H1 (cell line): ENCODE results near the gene FAM120A. TPM values are rescaled to one million over a fixed set of nuclear protein-coding genes. Genes with fewer than 3 reads are reported as not detected.

ENCODE experiments used
- CTCF ChIA-PET: fragments of 300-600 bp; sonication (Branson Sonifier 250); formaldehyde crosslinking; loops from one replicate; lab custom pipeline; 2021; ENCODE audit not compliant: partially characterized antibody; lab: Charles Lee
- POLR2A ChIA-PET: fragments of 300-600 bp; sonication (Branson Sonifier 250); formaldehyde crosslinking; loops from one replicate; lab custom pipeline; 2021; ENCODE audit warnings: inconsistent platforms; ENCODE audit not compliant: partially characterized antibody; lab: Charles Lee
- DNase-seq, 2 experiments: peaks; one replicate each; pipeline versions ENCODE4 v3.0.0 to v3.0.0-alpha.2; 2010 to 2022; ENCODE audit warnings: low spot score in 2 of 2, low read depth in 1 of 2, mixed read lengths in 1 of 2
- FAIRE-seq: peaks from 2 replicates; lab custom pipeline; 2011; peaks lifted over from hg19 to GRCh38; lab: Jason Lieb, UNC
- H2AFZ ChIP-seq: 2 replicates; pipeline ENCODE4 v1.8.1; 2012; ENCODE audit warnings: low read length, inconsistent platforms
- H2AK5ac ChIP-seq: 2 replicates; pipeline ENCODE4 v1.6.1; 2013; ENCODE audit warnings: low read depth, low read length
- H2BK120ac ChIP-seq: replicated peaks from 2 replicates; pipeline ENCODE3; 2013; ENCODE audit warnings: low read depth, low read length, inconsistent platforms
- H2BK12ac ChIP-seq: 2 replicates; pipeline ENCODE4 v1.6.1; 2013; ENCODE audit warnings: low read depth, low read length
- H2BK15ac ChIP-seq: 2 replicates; pipeline ENCODE4 v1.6.1; 2013; ENCODE audit warnings: low read length
- H2BK20ac ChIP-seq: 2 replicates; pipeline ENCODE4 v1.6.1; 2013; ENCODE audit warnings: low read length
- H2BK5ac ChIP-seq: 2 replicates; pipeline ENCODE4 v1.6.1; 2013; ENCODE audit warnings: low read depth, low read length
- H3K14ac ChIP-seq: 2 replicates; pipeline ENCODE4 v1.6.1; 2013; ENCODE audit warnings: inconsistent platforms; ENCODE audit not compliant: insufficient read length
- H3K18ac ChIP-seq: 2 replicates; pipeline ENCODE4 v1.6.1; 2013; ENCODE audit warnings: low read length; ENCODE audit errors: extremely low read depth
- H3K23ac ChIP-seq: 2 replicates; pipeline ENCODE4 v1.6.1; 2013; ENCODE audit warnings: inconsistent platforms; ENCODE audit not compliant: insufficient read length
- H3K23me2 ChIP-seq: 2 replicates; pipeline ENCODE4 v1.6.1; 2013; ENCODE audit warnings: low read depth, low read length
- H3K27ac ChIP-seq: 2 replicates; pipeline ENCODE4 v1.6.1; 2011; ENCODE audit warnings: low read depth, low read length, inconsistent platforms
- H3K27me3 ChIP-seq, 4 experiments: replicated peaks in 1 of 4; 1 replicate in 1 of 4; 2 replicates in 3 of 4; pipeline versions ENCODE4 v1.6.1 to v1.8.1; 2011 to 2013; ENCODE audit warnings: low read length in 3 of 4, mild to moderate bottlenecking in 3 of 4, inconsistent platforms in 2 of 4, mixed read lengths in 2 of 4, moderate library complexity in 1 of 4; ENCODE audit not compliant: control insufficient read depth in 3 of 4, insufficient read depth in 3 of 4; ENCODE audit errors: extremely low read depth in 1 of 4
- H3K36me3 ChIP-seq, 4 experiments: 2 replicates each; pipeline versions ENCODE4 v1.6.1 to v1.8.1; 2011 to 2013; ENCODE audit warnings: mild to moderate bottlenecking in 4 of 4, low read length in 3 of 4, moderate library complexity in 2 of 4, control low read depth in 1 of 4, inconsistent platforms in 1 of 4; ENCODE audit not compliant: insufficient read depth in 4 of 4, control insufficient read depth in 2 of 4
- H3K4ac ChIP-seq: replicated peaks from 2 replicates; pipeline ENCODE3; 2013; ENCODE audit warnings: low read length, low read depth, mixed read lengths, inconsistent platforms; ENCODE audit not compliant: insufficient read length
- H3K4me1 ChIP-seq, 4 experiments: replicated peaks in 1 of 4; 1 replicate in 1 of 4; 2 replicates in 3 of 4; pipeline versions ENCODE4 v1.6.1 to v1.8.1; 2011 to 2013; ENCODE audit warnings: low read length in 3 of 4, inconsistent platforms in 2 of 4, mixed read lengths in 1 of 4; ENCODE audit not compliant: insufficient read depth in 4 of 4, control insufficient read depth in 3 of 4
- H3K4me2 ChIP-seq, 2 experiments: 2 replicates each; pipeline versions ENCODE4 v1.6.1 to v1.8.1; 2011 to 2013; ENCODE audit warnings: low read depth in 2 of 2, low read length in 2 of 2, control low read depth in 1 of 2, inconsistent platforms in 1 of 2, mild to moderate bottlenecking in 1 of 2; ENCODE audit not compliant: insufficient read depth in 1 of 2
- H3K4me3 ChIP-seq, 4 experiments: fragments of 200-600, 300-600 bp in 1 of 4; sonication (generic), shearing (Covaris generic), sonication (Bioruptor Twin) in 1 of 4; 2 replicates each; pipeline versions ENCODE4 v1.5.1 to v1.8.1; 2011 to 2016; ENCODE audit warnings: low read length in 4 of 4, low read depth in 3 of 4, control low read depth in 2 of 4, inconsistent platforms in 2 of 4, mild to moderate bottlenecking in 2 of 4, mixed read lengths in 1 of 4, moderate library complexity in 1 of 4; ENCODE audit not compliant: insufficient read depth in 2 of 4; ENCODE audit errors: extremely low read depth in 1 of 4
- H3K56ac ChIP-seq: replicated peaks from 2 replicates; pipeline ENCODE3; 2013; ENCODE audit warnings: low read depth, mild to moderate bottlenecking, mixed read lengths, low read length, inconsistent platforms; ENCODE audit not compliant: insufficient read length
- H3K79me1 ChIP-seq: 2 replicates; pipeline ENCODE4 v1.6.1; 2013; ENCODE audit warnings: low read depth, low read length, control low read depth
- H3K79me2 ChIP-seq, 2 experiments: 2 replicates each; pipeline versions ENCODE4 v1.6.1 to v1.8.1; 2012 to 2013; ENCODE audit warnings: low read length in 2 of 2, mild to moderate bottlenecking in 2 of 2, inconsistent platforms in 1 of 2; ENCODE audit not compliant: insufficient read depth in 2 of 2, control insufficient read depth in 1 of 2
- H3K9ac ChIP-seq, 4 experiments: replicated peaks in 1 of 4; 1 replicate in 1 of 4; 2 replicates in 3 of 4; pipeline versions ENCODE4 v1.6.1 to v1.8.1; 2011 to 2013; ENCODE audit warnings: low read depth in 3 of 4, low read length in 3 of 4, control low read depth in 2 of 4, mild to moderate bottlenecking in 2 of 4, moderate library complexity in 2 of 4, inconsistent platforms in 1 of 4; ENCODE audit errors: extremely low read depth in 1 of 4
- H3K9me3 ChIP-seq, 2 experiments: 2 replicates each; pipeline versions ENCODE4 v1.6.1 to v1.8.1; 2012 to 2013; ENCODE audit warnings: mild to moderate bottlenecking in 2 of 2, moderate library complexity in 2 of 2, control low read depth in 1 of 2, inconsistent platforms in 1 of 2, low read depth in 1 of 2, low read length in 1 of 2, mixed read lengths in 1 of 2; ENCODE audit not compliant: insufficient read depth in 2 of 2
- H4K20me1 ChIP-seq, 2 experiments: replicated peaks in 1 of 2; 2 replicates each; pipeline versions ENCODE3 to v1.8.1; 2011 to 2013; ENCODE audit warnings: inconsistent platforms in 2 of 2, low read length in 2 of 2, mild to moderate bottlenecking in 1 of 2; ENCODE audit not compliant: insufficient read depth in 2 of 2, control insufficient read depth in 1 of 2
- H4K5ac ChIP-seq: 2 replicates; pipeline ENCODE4 v1.6.1; 2013; ENCODE audit warnings: low read length, low read depth, mixed read lengths, inconsistent platforms; ENCODE audit not compliant: insufficient read length
- H4K8ac ChIP-seq: 2 replicates; pipeline ENCODE4 v1.8.0; 2013; ENCODE audit warnings: mild to moderate bottlenecking, moderate library complexity, low read length, inconsistent platforms; ENCODE audit not compliant: insufficient read depth; ENCODE audit errors: extremely low read depth
- H4K91ac ChIP-seq: replicated peaks from 2 replicates; pipeline ENCODE3; 2013; ENCODE audit warnings: low read length, mixed read lengths, inconsistent platforms; ENCODE audit not compliant: insufficient read length
- ASH2L ChIP-seq: fragments of 200-600, 300-600 bp; sonication (generic); IDR thresholded peaks from one replicate; pipeline ENCODE4 v1.7.1; 2017; ENCODE audit warnings: low read length
- BRCA1 ChIP-seq: IDR thresholded peaks from 2 replicates; pipeline ENCODE4 v1.6.1; 2012; ENCODE audit warnings: low read depth, low read length, improper control_type of control experiment
- CBX5 ChIP-seq: fragments of 300-800, 300-1000 bp; sonication (generic); IDR thresholded peaks from 2 replicates; pipeline ENCODE4 v1.7.1; 2016; ENCODE audit warnings: antibody characterized with exemption, low read length, low read depth
- CTBP2 ChIP-seq: IDR thresholded peaks from 2 replicates; pipeline ENCODE4 v1.7.0; 2011; ENCODE audit warnings: borderline replicate concordance, mild to moderate bottlenecking, moderate library complexity, mixed read lengths, low read length; ENCODE audit not compliant: insufficient read depth, insufficient read length
- EZH2 ChIP-seq: fragments of 200-600 bp; sonication (generic); IDR thresholded peaks from 2 replicates; pipeline ENCODE4 v1.7.1; 2012; ENCODE audit warnings: low read depth, mild to moderate bottlenecking, moderate library complexity, low read length, inconsistent platforms; ENCODE audit not compliant: severe bottlenecking
- JUND ChIP-seq: IDR thresholded peaks from 2 replicates; pipeline ENCODE4 v1.6.1; 2011; ENCODE audit warnings: mild to moderate bottlenecking, improper control_type of control experiment, low read length
- PHF8 ChIP-seq: fragments of 200-600 bp; sonication (generic); conservative IDR thresholded peaks from 2 replicates; pipeline ENCODE4 v1.7.1; 2012; ENCODE audit warnings: low read depth, mild to moderate bottlenecking, inconsistent platforms, low read length, moderate library complexity
- POLR2A ChIP-seq, 2 experiments: IDR thresholded peaks; 1 replicate in 1 of 2; 2 replicates in 1 of 2; pipeline ENCODE4 v1.6.1; 2011; ENCODE audit warnings: low read depth in 2 of 2, low read length in 2 of 2, mild to moderate bottlenecking in 2 of 2; ENCODE audit errors: control extremely low read depth in 1 of 2
- POLR2AphosphoS5 ChIP-seq: IDR thresholded peaks from 2 replicates; pipeline ENCODE4 v1.6.1; 2011; ENCODE audit warnings: low read depth, low read length
- SIN3A ChIP-seq, 2 experiments: IDR thresholded peaks in 1 of 2; conservative IDR thresholded peaks in 1 of 2; 2 replicates each; pipeline ENCODE4 v1.6.1; 2011 to 2012; ENCODE audit warnings: low read length in 2 of 2, improper control_type of control experiment in 1 of 2, low read depth in 1 of 2, mild to moderate bottlenecking in 1 of 2
- SP1 ChIP-seq: IDR thresholded peaks from 2 replicates; pipeline ENCODE4 v1.6.1; 2011; ENCODE audit warnings: low read depth, low read length
- SP4 ChIP-seq: IDR thresholded peaks from 2 replicates; pipeline ENCODE4 v1.6.1; 2012; ENCODE audit warnings: low read length, inconsistent platforms
- SUZ12 ChIP-seq: fragments of 200-600 bp; sonication (generic); IDR thresholded peaks from 2 replicates; pipeline ENCODE4 v1.6.1; 2012; ENCODE audit warnings: mild to moderate bottlenecking, inconsistent platforms, low read length, moderate library complexity, mixed read lengths
- WGBS, 2 experiments: shearing (Covaris generic) in 1 of 2; methylation state at CpG; one replicate each; pipeline versions ENCODE4 v1.1.6 to v1.1.7; 2013 to 2015; ENCODE audit warnings: low lambda C conversion rate in 2 of 2, mixed read lengths in 2 of 2, inconsistent platforms in 1 of 2, low coverage in 1 of 2, missing lambda C conversion rate in 1 of 2; ENCODE audit not compliant: insufficient replicate concordance in 2 of 2, insufficient coverage in 1 of 2, insufficient read length in 1 of 2; ENCODE audit errors: extremely low coverage in 1 of 2, missing lambda C conversion rate in 1 of 2; 5-methylcytosine and 5-hydroxymethylcytosine counted together
- polyA plus RNA-seq, 7 experiments: library from polyadenylated mRNA; depleted of rRNA in 3 of 7; stranded (reverse) in 5 of 7; unstranded in 2 of 7; fragments of >200 nt in 5 of 7; fragments of 200-250 nt in 2 of 7; gene quantifications; 1 replicate in 5 of 7; 2 replicates in 1 of 7; 4 replicates in 1 of 7; pipeline versions ENCODE4 v1.2.1 to v1.2.3, GENCODE V29; 2011 to 2013; ENCODE audit warnings: missing spikeins in 2 of 7, mixed read lengths in 2 of 7
- total RNA-seq: library from RNA; stranded (reverse); fragmentation: NEBNext Ultra II Directional; extraction: Animal tissue kit (Norgen Biotek cat#: 25700); gene quantifications from 2 replicates; pipeline ENCODE4 v1.2.1, GENCODE V29; 2021
- TF ChIP-seq, protein P1 (sequence below): IDR thresholded peaks from 2 replicates; pipeline ENCODE4 v1.6.1; 2011; ENCODE audit warnings: low read depth, mild to moderate bottlenecking, low read length; ENCODE audit not compliant: insufficient read depth

FAM120A gene
- total and polyA plus RNA-seq, 2 of the 8 experiments (the other 6 are each of a cell fraction or from before 2014, with no cell fraction given), result 24.9 to 54.7 TPM

DNA sequence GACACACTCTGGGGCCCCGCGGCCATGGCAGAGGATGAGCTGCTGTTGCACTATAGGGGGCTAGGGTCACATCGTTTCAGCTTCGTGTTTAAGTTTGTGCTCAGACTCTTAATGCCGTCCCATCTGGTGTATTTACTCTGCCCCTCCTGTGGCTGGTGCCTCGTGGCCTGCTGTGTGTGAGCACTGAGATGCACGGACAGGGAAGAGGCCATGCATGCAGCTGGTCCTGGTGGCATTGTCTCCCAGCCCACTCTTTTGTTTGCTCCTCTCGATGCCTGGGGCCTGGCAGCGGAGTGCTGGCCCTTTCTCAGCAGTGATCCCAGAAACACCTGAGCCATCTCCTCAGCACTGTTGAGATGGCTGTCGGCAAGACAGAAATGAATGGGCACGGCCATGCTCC is 94.9 kb downstream of the FAM120A start:
- Histone ChIP-seq H3K23me2 (no peaks in the 10 kb centered on the region), H3K27ac (no peak overlapping the region), H3K23ac (no peak overlapping the region), H3K79me1 (peaks cover 5% of the 10 kb centered on the region; the same call in 1 of the 2 replicates), H2BK120ac (no peak overlapping the region), H3K4me3 (no peak overlapping the region), H2BK5ac (no peak overlapping the region), H4K5ac (no peak overlapping the region), H3K9ac (no peak overlapping the region; a peak in 1 of 7 replicates), H2AFZ (no peak overlapping the region), H3K27me3 (no peaks in the 10 kb centered on the region), H4K20me1 (peaks cover 0 to 7% of the 10 kb centered on the region in 2 experiments), H3K79me2 (no peaks in the 10 kb centered on the region; a peak in 1 of 4 replicates), H3K14ac (no peak overlapping the region), H3K4me1 (no peaks in the 10 kb centered on the region), H2AK5ac (no peak overlapping the region), H3K56ac (no peak overlapping the region), H3K36me3 (peaks cover 3 to 10% (median 9%) of the 10 kb centered on the region in 4 experiments; a peak in 6 of 8 replicates), H3K18ac (no peak overlapping the region), H4K8ac (no peak overlapping the region), H2BK12ac (no peak overlapping the region), H2BK20ac (no peak overlapping the region), H2BK15ac (no peak overlapping the region), H3K4me2 (no peak overlapping the region), H3K9me3 (no peaks in the 10 kb centered on the region), H4K91ac (no peak overlapping the region), H3K4ac (no peak overlapping the region)
- 91% methylated on average over 11 of the region's 11 CpGs; no CpG with 5 or more reads in 1 of the 2 experiments for WGBS, 2 experiments
- DNase-seq (no peak), FAIRE-seq (no peak)
- ChIA-PET CTCF (interaction anchor here (1.0 to 3.3 kb wide), 3 partner anchors 10 to 41 kb away, joined by 3 to 9 read pairs (median 5); no protein-coding TSS in a partner anchor), POLR2A (interaction anchor here (1.4 kb wide), 1 partner anchor 96 kb away, joined by 3 read pairs; no protein-coding TSS in a partner anchor)
- TF ChIP-seq CBX5 (no peak), SUZ12 (no peak), SP4 (no peak), POLR2A (IDR thresholded peaks at IDR 0.05; ENCODE audit: control extremely low read depth in 1 of 2, low read depth in 2 of 2, low read length in 2 of 2) (no peak), SIN3A (conservative IDR thresholded peaks at IDR 0.05 in 1 of 2, IDR thresholded peaks at IDR 0.05 in 1 of 2; ENCODE audit: low read depth in 1 of 2, low read length in 2 of 2) (no peak), ASH2L (no peak), JUND (no peak), BRCA1 (no peak), PHF8 (no peak), EZH2 (no peak), POLR2AphosphoS5 (no peak), CTBP2 (no peak), SP1 (no peak)
- TF ChIP-seq, protein P1, sequence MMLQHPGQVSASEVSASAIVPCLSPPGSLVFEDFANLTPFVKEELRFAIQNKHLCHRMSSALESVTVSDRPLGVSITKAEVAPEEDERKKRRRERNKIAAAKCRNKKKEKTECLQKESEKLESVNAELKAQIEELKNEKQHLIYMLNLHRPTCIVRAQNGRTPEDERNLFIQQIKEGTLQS, result no peak
